ENCODE measurements around the gene TUBB4A.

GRCh38 chr19:6452223-6452614 lies 49.9 kb downstream of the TUBB4A start:
- TF ChIP-seq POLR2AphosphoS5 (IDR thresholded peaks at IDR 0.05; ENCODE audit: low read depth, low read length) = no peak
- no peak for TF ChIP-seq SIN3A (IDR thresholded peaks at IDR 0.05; ENCODE audit: borderline replicate concordance, insufficient read depth, low read depth, low read length)
